Thyroid gland (tissue), 4 donors: ENCODE data around the gene RALGDS.

Experiments
- CTCF ChIP-seq, 6 experiments: fragments of 200-600 bp in 3 of 6; fragments of 450-650 bp in 3 of 6; sonication (generic) in 3 of 6; IDR thresholded peaks; one replicate each; pipeline ENCODE4 v1.5.1; 2016 to 2019; ENCODE audit warnings: antibody characterized with exemption in 6 of 6, mild to moderate bottlenecking in 2 of 6, inconsistent platforms in 1 of 6, moderate library complexity in 1 of 6
- POLR2A ChIP-seq, 2 donors: fragments of 450-650 bp; IDR thresholded peaks; one replicate each; pipeline ENCODE4 v1.6.1; 2017; ENCODE audit warnings: antibody characterized with exemption in 2 of 2, mild to moderate bottlenecking in 2 of 2, moderate library complexity in 1 of 2

- TF ChIP-seq CTCF (IDR thresholded peaks at IDR 0.05) (no peak), POLR2A (IDR thresholded peaks at IDR 0.05) (no peak)
Measured at GRCh38 chr9:133075925-133076630, 45.0 kb downstream of the RALGDS start.
